SH-SY5Y (cell line): ENCODE results near the gene RAB35.

ENCODE experiments used
- GATA2 ChIP-seq: IDR thresholded peaks from 2 replicates; pipeline ENCODE4 v1.6.1; 2011; ENCODE audit warnings: mild to moderate bottlenecking, low read depth, low read length
- GATA3 ChIP-seq: IDR thresholded peaks from 2 replicates; pipeline ENCODE4 v1.6.1; 2011; ENCODE audit warnings: low read depth, mild to moderate bottlenecking, low read length, moderate library complexity

The RAB35 gene

DNA sequence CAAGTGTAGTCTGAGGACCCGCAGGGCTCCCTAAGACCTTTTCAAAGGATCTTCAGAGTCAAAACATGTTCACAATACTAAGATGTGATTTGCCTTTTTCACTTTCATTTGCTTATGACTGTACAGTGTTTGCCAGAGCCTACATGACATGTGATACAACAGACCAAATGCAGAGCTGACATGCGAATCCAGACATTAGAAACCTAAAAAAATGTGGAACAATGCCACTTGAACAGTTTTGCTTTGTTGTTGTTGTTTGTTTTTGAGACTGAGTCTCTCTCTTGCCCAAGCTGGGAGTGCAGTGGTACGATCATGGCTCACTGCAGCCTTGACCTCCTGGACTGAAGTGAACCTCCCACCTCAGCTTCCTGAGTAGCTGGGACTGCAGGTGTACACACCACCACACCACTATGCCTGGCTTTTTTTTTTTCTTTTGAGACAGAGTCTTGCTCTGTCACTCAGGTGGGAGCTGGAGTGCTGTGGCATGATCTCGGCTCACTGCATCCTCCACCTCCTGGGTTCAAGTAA is 5.3 kb upstream of the RAB35 start:
- TF ChIP-seq GATA3 (no peak), GATA2 (no peak)

DNA sequence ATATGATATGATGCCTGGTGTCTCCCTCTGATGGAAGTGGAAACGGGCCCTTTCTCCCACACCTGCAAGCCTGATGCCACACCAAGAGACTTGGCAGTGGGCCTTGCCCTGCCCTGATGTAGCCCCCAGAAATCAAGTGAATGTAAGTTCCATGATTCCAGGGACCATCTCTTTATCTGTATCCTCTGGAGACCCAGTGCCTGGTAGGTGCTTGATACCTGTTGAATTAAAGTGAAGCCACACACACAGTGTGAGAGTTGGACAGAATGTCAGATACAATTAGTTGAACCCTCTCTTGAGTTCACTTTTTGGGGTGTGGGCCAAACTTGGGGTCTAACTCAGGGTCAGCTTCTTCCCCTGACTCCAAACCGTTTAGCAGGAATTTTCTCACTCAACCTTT is 4.8 kb upstream of the RAB35 start:
- TF ChIP-seq GATA2: no peak
- TF ChIP-seq GATA3: no peak

DNA sequence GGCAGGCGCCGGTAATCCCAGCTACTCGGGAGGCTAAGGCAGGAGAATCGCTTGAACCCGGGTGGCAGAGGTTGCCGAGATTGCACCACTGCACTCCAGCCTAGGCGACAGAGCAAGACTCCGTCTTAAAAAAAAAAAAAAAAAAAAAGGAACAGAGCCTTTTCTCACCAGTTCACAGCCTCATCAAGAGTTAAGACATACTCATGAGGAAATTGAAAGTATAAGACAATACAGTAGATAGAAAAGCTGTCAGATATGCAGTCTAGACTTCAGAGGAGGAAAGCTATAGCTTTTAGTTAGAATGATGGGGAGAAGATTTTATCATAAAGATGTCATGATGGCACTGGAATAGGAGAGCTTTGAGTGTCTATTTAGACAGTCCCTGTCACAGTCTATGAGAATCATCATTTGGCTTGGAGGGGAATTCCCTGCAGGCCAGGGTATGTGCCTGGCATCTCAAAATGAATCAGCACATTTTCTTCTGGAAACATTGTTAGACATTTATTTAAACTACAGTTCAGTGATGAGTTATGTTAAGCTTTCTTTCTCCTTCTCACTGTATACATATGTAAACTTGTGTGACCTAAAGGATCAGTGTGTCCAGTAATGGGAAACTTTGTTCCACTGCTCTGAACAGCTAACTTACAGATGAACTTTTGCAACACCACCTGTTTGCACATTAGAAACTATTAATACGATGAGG is 2.9 kb upstream of the RAB35 start:
- TF ChIP-seq GATA3 (no peak), GATA2 (no peak)

DNA sequence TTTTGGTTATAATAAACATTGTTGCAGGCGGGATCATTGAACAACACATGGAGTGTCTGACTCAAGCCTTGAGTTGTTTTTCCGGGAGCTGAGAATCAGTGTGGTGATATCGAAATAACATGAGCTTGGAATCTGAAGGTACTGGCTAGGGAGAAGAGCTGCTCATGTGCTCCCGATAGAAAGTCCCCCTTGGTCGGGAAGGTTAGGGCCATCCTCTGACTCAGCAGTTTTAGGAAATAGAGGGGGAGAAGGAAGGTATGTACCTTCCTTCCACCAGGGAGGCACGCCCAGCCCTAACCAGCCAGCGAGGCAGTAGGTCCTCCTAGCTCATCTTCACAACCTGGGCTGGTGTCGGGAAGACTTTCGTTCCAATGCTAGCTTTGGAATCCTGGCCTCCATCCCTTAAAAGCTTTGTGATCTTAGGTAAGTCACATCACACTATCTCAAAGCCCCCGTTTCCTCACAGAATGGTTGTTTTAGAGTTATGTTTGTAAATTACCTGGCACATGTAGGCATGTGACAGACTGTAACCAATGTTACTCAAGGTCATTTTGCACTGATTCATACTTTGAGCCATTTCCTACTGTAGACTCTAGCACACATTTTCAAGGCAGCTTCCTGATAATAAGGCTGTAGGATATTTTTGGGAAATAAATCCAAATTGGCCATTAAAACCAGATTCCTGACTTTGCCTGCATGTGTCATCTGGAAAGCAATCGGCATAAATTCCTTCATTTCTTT is 1.9 kb upstream of the RAB35 start:
- TF ChIP-seq GATA2 (no peak), GATA3 (no peak)

DNA sequence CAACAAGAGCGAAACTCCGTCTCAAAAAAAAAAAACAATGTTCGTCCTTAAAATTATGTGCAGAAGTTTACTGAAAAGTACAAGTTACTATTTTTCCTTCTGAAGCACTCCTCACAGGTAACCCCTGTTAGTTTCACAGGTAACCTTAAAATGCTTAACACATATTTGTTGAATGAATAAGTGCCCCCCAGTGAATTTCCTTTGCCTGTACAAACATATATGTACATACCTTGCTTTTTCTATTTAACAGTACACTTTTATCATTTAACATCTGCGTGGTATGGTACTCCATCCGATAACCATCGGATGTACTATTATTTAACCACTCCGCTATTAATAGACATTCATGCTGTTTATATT is 1.4 kb upstream of the RAB35 start:
- TF ChIP-seq GATA2 (no peak), GATA3 (no peak)

DNA sequence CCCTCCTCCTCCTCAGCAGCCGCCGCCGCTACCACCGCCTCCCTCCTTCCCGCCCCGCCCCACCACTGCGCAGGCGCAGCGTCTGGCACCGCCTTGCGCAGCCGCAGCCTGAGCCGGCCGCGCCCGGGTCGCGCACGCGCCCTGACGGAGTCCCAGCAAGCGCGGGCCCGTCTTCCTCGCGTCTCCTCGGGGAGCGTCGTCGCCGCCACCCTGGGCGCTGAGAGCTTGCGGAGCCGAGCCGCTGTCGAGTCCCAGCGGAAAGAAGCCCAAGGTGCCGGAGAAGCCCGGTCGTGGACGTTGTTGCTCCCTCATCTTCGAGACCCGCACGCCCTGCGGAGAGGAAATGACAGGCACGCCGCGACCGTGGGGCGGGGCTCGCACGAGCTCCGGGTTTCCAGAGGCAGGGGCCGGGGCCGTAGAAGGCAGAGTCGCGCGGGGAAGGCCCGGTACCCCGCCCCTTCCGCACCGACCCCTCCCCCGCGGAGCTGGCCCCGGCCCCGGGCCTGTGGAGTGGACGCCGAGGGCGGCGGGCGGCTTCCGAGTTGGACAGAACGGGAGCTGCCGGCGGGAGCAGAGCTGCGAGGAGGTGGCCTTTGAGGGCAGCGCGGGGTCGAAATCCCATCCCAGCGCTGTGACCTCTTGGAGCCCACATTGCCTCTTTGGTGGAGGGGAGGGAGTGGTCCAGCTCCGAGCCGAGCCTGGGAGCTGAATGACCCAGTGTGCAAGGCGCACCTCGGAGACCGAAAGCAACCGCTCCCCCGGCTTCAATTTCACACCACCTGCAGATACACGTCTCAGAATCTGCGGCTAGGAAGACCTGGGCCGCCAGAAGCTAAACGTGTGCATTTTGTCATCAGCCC is 469 bp upstream of the RAB35 start:
- TF ChIP-seq GATA2 (no peak), GATA3 (no peak)

DNA sequence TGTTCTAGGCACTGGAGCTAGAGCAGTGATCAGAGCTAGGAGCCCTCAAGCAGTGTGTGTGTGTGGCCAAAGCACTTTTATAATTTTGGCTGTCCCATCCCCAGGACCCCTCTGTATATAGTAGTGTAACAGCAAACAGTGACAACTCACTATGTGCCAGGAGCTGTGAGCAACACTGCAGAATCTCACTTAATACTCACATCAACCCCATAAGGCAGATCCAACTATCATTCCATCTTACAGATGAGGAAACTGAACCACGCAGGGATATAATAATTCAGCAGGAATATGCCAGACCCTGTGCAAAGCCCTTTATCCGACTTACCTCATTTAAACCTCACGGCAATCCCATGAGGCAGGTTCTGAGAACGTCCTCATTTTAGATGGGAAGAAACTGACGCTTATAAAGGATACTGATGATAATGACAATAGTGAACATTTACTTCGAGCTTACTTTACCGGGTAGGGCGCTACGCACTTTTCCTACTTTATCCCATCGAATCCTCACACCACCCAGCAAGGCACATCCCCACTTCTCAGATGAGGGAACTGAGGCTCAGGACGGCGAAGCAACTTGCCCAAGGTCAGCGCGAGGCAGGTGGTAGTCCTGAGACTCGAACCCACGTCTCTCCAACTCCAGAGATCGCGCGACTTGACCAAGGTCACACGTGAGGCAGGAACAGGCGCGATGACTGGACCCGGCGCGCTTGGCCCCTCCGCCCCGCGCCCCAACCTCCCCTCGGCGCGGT is 687 bp downstream of the RAB35 start:
- TF ChIP-seq GATA2: no peak
- no peak for TF ChIP-seq GATA3

DNA sequence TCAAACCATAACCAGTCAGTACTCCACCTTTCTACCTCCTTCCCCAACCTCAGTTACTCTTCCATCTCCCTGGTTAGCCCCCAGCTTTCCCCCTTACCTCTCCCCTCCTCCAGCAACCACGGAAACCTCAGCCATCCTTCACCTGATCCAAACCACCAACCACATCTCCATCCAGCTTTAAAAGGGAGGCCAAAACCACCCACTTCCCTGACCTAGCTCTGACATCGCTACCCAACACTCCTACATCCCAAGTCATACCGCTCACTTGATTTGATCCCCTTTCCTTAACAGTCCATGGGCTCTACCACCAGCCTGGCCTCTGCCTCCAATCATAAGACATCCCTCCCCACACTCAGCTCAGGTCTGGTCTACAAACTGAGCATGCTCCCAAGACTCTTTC is 1.5 kb downstream of the RAB35 start:
- TF ChIP-seq GATA3 (no peak), GATA2 (no peak)

DNA sequence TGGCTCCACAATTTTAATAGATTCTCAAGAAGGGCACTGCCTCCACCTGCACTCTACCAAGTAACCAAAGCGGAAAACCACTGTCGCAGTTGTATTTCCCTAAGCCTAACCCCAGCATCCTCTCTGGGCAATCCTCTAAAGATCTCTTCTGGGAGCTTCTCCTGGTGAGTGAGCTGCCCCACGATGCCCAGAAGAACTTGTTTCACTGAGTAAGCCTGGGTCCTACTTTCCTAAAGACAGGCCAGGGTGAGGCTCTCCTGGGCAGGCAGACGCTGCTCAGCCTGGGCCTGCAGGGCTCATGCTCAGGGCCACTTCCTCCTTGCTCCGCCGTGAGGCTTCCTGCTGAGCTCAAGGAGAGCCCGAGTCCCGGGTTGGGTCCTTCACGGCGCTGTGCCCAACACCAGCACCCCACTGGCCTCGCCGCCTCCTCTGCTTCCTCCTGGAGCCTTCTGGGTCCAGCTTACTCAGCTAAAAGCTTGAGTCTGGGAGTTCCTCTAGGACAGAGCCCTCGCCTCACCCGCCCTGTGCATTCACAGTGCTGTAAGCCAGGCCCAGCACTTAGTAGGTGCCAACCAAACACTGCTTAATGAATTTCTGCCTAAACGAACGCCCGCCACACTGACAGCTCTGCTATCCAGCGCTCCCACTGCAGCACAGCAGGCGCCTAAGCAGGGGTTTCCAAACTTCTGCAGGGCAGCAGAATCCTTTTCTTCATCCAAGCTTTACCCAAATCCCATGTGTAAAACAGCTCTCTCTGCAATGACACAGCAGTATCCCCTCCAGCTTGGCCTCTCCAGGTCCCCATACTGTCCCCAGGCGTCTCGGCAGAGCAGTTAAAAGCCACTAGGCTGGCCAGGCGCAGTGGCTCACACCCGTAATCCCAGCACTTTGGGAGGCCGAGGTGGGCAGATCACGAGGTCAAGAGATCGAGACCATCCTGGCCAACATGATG is 5.7 kb downstream of the RAB35 start:
- TF ChIP-seq GATA2: no peak
- TF ChIP-seq GATA3: no peak

DNA sequence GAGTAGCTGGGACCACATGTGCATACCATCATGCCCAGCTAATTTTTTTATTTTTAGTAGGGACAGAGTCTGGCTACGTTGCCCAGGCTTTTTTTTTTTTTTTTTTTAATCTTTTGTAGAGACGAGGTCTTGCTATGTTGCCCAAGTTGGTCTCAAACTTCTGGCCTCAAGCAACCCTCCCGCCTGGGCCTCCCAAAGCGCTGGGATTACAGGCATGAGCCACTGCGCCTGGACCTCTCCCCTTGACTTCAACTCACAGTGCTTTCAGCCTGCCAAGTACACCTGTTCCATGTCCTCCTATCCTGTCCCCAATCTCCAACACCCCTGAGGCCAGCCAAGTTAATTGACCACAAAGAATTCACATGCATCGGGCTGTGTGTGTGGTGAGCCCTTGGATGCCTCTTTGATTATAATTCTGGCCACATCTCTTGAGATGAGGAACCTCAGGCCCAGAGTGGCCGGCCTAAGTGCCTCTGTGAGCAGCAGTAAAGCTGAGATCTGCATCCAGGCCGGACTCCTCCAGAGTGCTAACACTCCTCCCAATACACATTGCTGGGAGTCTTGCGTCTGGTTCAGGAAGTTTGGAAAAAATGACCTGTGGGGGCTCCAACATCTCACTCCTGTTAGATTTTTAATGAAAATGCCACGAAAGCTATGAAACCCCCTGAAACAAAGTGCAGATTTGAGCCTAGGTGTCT is 6.8 kb downstream of the RAB35 start:
- no peak for TF ChIP-seq GATA3
- no peak for TF ChIP-seq GATA2

DNA sequence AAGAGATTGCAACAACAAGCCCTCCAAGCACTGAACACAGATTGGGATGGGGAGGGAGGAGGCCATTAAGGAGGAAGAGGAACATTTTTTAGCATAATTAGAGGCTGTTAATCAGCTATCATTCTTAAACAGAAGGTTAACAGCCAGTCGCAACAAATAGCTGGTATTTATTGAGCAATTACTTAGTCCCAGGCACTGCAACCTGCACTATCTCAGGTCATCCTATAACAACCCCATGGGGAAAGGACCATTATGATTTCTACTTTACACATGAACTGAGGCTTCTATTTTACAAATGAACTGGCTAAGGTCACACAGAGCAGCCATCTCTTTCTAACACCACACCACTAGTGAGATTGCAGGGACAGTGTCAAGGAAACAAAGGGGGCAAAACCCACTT is 10.4 kb downstream of the RAB35 start:
- TF ChIP-seq GATA3: no peak
- TF ChIP-seq GATA2: no peak

DNA sequence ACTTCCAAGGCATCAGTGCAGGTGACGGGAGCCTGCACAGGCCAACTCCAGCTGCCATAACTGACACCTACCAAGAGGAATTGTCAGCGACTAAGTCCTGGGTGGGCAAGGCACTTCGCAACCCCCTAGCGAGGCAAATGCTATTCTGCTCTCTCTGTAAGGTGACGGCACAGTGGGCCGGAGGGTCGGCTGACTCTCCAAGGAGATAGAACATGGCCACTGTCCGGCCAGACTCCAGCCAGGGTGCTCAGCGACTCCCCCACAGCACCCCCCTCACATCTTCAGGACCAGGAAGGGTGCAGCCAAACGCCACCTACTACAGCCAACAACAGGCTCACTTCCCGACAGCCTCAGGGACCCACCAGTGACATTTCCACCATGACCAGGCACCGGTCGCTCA is 13.2 kb downstream of the RAB35 start:
- TF ChIP-seq GATA2 (no peak), GATA3 (no peak)
